ENCODE results near the gene CAPN1.

Gene CAPN1

DNA sequence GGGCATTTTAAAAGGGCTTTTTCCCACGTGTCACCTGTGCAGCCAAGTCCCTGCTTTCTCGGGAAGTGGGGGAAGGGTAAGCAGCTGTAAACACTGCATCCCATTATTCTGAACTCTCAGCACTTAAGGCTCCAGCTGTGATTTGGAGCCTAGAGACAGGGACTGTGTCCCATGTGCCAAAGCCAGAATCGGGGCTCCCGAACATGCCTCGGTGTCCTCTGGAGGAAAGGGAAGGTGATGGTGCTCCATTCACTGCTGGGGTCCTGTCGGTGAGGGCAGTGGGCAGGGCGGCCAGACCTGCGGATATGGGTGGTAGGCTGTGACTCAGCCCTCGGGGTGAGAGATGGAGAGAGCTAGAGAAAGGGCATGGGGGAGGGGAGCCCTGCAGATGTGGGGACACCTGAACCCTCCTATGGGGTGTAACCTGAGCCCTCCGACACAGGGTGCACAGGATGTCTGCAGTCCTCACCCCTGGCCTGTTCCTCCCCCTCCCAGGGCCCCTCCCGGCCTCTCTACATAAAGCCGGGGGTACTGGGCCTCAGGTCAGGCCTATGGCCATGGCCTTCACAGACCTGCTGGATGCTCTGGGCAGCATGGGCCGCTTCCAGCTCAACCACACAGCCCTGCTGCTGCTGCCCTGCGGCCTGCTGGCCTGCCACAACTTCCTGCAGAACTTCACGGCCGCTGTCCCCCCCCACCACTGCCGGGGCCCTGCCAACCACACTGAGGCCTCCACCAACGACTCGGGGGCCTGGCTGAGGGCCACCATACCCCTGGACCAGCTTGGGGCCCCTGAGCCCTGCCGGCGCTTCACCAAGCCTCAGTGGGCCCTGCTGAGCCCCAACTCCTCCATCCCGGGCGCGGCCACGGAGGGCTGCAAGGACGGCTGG lies 31.8 kb downstream of the CAPN1 start:
- DNase-seq, result no peak
- TF ChIP-seq GATA1 (IDR thresholded peaks at IDR 0.05; ENCODE audit: low read depth, low read length), result no peak
- no peak for TF ChIP-seq POLR2A (IDR thresholded peaks at IDR 0.05; ENCODE audit: low read length)

DNA sequence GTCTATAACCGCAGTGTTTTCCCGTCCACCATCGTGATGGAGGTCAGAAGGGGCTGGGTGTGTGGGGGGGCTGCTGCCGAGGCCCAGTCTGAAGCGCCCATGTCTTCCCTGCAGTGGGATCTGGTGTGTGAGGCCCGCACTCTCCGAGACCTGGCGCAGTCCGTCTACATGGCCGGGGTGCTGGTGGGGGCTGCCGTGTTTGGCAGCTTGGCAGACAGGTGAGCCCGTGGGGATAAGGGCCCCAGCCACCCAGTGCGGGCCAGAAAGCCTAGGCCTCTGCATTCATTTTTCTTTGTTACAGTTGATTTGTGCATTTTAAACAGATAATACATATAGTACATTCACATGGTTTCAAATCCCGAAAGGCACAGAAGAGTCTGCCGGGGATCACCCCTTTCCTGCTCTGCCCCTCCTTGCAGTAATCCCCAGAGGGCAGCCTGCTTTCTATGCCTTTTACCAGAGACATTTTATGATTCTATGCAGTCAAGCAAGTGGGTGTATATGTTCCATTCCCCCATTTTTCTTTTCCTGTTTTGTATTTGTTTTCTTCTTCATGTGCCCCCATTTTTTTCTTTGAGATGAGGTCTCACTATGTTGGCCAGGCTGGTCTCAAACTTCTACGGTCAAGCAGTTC lies 32.6 kb downstream of the CAPN1 start:
- DNase-seq, result no peak
- TF ChIP-seq POLR2A (IDR thresholded peaks at IDR 0.05; ENCODE audit: low read length), result no peak
- TF ChIP-seq GATA1 (IDR thresholded peaks at IDR 0.05; ENCODE audit: low read depth, low read length), result no peak

DNA sequence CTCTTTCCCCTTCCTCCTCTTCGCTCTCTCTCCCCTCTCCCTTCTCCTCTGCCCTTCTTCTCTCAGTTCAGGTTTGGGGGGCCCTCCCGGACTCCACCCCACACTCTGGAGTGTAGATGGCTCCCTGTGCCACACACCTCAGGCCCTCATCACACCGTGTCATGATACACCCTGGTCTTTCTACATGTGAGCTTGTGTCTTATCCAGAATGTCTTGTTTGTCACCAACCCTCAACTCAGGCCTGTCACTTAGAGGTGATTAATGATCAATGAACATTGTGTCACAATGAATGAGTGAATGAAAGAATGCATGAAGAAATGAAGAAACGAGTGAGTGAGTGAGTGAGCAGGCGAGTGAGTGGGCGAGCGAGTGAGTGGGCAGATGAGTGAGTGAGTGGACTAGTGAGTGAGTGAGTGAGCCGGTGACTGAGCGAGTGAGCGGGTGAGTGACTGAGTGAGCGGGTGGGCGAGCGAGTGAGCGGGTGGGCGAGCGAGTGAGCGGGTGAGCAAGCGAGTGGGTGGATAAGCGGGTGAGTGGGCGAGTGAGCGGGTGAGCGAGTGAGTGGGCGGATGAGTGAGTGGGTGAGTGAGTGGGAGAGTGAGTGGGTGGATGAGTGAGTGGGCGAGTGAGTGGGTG lies 33.8 kb downstream of the CAPN1 start:
- peak; percentile 29 to 60 for DNase-seq
- no peak for TF ChIP-seq GATA1 (IDR thresholded peaks at IDR 0.05; ENCODE audit: low read depth, low read length)
- TF ChIP-seq POLR2A (IDR thresholded peaks at IDR 0.05; ENCODE audit: low read length), result no peak

DNA sequence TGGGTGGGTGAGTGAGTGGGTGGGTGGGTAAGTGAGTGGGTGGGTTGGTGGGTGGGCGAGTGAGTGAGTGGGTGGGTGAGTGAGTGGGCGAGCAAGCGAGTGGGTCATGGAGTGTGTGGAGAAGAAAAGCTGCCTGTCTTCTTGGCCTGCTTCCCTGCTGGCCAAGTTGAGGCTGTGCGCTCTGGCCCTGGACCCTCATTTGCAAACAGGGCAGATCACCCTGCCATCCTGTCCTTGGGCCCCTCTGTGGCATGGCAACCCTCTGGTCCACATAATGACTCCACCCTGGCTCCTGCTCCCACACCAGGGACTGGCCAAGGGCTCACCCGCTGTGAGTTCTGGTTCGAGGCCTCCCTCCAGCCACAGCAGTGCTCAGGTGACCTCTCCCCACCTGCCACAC lies 35.1 kb downstream of the CAPN1 start:
- TF ChIP-seq GATA1 (IDR thresholded peaks at IDR 0.05; ENCODE audit: low read depth, low read length), result no peak
- TF ChIP-seq POLR2A (IDR thresholded peaks at IDR 0.05; ENCODE audit: low read length), result no peak
- peak in 1 of 2 experiments; percentile 31 for DNase-seq

DNA sequence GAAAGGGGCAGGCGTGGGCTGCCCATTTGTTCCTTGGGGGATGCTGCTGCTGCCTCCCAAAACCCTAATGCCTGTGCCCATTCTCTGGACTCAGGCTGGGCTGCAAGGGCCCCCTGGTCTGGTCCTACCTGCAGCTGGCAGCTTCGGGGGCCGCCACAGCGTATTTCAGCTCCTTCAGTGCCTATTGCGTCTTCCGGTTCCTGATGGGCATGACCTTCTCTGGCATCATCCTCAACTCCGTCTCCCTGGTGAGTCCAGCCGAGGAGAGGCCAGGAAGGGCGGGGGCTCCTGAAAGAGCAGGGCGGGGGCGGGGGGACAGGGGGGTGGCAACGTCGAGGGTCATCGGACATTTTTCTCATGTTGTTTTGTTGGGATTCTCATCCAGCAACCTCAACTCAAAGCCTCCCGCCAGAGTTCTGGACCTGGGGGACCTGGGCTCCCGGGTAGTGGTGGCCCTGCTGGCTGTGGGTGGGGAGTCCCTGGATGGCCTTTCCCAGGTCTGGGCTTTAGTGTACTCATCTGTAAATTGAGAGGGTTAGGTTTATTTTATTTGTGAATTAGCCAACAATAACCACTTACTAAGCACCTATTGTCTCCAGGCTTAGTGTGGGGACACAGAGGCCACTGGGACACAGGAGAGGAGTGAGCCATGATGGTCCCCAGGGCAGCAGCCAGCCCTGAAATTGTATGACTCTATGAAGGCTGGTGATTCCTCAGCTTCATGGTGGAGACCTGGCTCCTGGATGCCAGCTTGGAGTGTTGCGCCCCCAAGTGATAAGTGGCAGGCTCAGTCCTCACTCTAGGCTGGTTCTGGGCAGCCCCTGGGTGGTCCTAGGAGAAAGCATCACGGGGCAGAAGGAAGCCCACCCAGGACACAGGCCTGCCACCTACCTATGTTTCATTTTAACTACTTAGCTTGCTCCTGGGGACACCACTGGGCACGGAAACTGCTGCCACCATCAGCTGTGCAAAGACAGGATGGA lies 36.0 kb downstream of the CAPN1 start:
- TF ChIP-seq GATA1 (IDR thresholded peaks at IDR 0.05; ENCODE audit: low read depth, low read length) (no peak), POLR2A (IDR thresholded peaks at IDR 0.05; ENCODE audit: low read length) (no peak)
- DNase-seq, result no peak

DNA sequence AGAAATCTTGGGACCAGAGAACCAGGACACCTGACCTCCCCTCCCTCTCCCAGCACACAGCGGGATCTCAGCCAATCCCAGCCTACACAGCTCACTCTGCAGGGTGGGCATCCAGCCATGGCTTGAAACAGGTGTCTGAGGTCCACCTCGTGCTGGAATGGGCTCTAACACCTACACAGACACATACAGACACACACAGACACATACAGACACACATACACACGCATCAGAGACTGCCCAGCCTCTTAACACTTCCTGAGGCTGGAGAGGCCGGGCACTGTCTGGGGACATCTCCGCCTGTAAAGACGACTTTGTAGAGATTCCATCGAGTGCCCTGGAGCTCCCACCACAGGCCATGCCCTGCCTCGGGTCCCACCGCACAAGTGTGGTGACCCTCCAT lies 36.7 kb downstream of the CAPN1 start:
- DNase-seq, result no peak
- no peak for TF ChIP-seq POLR2A (IDR thresholded peaks at IDR 0.05; ENCODE audit: low read length)
- TF ChIP-seq GATA1 (IDR thresholded peaks at IDR 0.05; ENCODE audit: low read depth, low read length), result no peak

DNA sequence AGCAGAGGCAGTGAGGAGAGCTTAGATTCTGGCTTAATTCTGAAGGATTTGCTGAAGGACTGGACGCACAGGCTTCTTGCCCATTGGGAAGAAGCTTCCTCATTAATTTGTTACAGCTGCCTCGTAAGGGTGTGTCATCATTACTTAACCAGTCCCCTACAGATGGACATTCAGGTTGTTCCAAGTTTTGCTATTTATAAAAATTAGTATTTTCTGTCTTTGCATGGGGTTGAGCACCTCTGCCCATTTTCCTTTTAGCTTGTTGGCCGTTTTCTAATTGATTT lies 38.1 kb downstream of the CAPN1 start:
- DNase-seq, result no peak
- TF ChIP-seq POLR2A (IDR thresholded peaks at IDR 0.05; ENCODE audit: low read length) (no peak), GATA1 (IDR thresholded peaks at IDR 0.05; ENCODE audit: low read depth, low read length) (no peak)

DNA sequence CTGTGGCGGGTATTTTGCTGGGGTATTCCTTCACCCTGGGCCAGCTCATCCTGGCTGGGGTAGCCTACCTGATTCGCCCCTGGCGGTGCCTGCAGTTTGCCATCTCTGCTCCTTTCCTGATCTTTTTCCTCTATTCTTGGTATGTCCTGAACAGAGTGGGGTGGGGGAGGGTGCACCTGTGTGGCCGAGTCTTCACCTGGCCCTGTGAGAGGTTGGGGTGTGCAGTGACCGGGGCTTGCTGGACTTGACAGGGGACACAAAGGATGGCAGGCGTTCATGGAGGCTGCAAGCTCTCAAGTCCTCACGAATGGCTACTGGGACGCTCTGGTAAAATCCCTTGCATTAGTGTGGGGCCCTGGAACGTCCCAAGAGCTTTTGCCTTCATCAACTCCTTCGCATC lies 39.3 kb downstream of the CAPN1 start:
- TF ChIP-seq POLR2A (IDR thresholded peaks at IDR 0.05; ENCODE audit: low read length), result no peak
- TF ChIP-seq GATA1 (IDR thresholded peaks at IDR 0.05; ENCODE audit: low read depth, low read length), result no peak
- DNase-seq, result no peak

DNA sequence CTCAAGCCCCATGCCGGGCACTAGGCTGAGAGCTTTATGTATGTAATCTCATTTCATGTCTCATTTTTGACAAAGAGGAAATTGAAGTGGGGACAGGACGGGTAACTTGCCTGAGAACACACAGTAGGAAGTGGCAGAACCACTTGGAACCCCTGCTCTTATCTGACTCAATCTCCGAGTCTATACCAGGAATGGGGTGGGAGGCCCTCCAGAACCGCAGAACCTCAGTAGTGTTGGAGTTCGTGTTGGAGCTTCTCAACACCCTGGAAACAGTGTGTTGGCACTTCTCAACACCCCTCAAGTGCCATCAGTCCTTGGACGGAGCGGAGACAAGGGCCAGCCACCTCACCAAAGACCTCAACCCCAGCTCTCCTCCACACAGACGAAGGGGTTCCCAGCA lies 41.3 kb downstream of the CAPN1 start:
- no peak for DNase-seq
- TF ChIP-seq GATA1 (IDR thresholded peaks at IDR 0.05; ENCODE audit: low read depth, low read length), result no peak
- TF ChIP-seq POLR2A (IDR thresholded peaks at IDR 0.05; ENCODE audit: low read length), result no peak

DNA sequence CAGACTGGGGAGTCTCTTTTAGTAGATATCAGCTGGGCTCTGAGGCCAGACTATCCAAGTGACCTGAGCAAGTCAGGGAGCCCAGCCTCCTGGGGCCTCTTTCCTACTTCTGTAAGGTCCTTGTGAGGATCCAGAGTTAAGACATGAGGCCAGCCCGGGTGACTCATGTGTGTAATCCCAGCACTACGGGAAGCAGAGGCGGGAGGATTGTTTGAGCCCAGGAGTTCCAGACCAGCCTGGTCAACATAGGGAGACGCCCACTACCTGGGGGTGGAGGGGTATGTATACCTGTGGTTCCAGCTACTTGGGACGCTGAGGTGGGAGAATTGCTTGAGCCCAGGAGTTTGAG lies 43.2 kb downstream of the CAPN1 start:
- no peak for TF ChIP-seq POLR2A (IDR thresholded peaks at IDR 0.05; ENCODE audit: low read length)
- TF ChIP-seq GATA1 (IDR thresholded peaks at IDR 0.05; ENCODE audit: low read depth, low read length), result no peak
- DNase-seq, result no peak

DNA sequence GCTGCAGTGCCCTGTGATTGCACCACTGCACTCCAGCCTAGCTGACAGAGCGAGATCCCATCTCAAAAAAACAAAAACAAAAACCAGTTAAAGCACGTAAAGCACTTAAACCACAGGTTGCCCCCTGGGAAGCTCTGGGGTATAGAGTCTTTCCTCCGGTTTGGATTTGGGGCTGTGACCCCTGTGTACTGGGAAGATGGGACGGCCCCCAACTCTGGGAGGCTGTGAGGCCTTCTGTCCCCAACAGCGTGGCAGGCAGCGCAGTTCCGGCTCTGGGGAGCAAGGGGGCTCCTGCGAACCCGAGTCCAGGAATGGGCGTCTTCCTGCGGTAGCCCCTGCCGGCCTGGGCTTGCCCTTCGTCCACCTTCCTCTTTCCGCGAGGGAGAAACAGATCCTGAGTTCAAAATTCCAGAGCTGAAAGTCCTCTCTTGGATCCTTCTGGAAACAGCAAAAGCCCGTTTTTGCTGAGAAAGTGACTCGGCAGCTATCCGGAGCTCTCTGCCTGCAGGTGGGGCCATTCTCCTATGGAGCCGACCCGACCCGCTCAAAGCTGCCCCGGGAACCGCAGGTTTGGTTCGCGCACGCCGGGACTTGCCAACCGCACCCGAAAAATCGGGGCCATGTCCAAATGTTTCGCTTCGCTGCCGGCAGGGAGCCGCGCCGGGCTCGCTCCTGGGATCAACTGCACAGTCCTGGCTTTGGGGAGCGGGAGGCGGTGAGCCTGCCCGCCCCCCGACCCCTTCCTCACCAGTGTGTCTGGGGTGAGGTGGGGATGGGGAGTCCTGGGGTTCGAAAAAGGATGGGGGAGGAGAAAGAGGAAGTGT lies 43.8 kb downstream of the CAPN1 start:
- peak; percentile 60 to 68 for DNase-seq
- no peak for TF ChIP-seq POLR2A (IDR thresholded peaks at IDR 0.05; ENCODE audit: low read length)
- no peak for TF ChIP-seq GATA1 (IDR thresholded peaks at IDR 0.05; ENCODE audit: low read depth, low read length)

DNA sequence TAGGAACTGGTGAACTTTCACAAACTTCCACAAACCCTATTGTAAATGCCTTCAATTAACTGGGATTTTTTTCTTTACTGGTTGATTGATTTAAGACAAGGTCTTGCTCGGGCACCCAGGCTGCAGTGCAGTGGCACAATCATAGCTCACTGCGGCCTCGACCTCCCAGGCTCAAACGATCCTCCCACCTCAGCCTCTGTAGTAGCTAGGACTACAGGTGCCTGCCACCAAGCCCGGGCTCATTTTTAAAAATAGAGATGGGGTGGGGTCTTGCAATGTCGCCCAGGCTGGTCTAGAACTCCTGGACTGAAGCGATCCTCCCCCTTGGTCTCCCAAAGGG lies 44.3 kb downstream of the CAPN1 start:
- no peak for TF ChIP-seq POLR2A (IDR thresholded peaks at IDR 0.05; ENCODE audit: low read length)
- no peak for TF ChIP-seq GATA1 (IDR thresholded peaks at IDR 0.05; ENCODE audit: low read depth, low read length)
- DNase-seq, result no peak

DNA sequence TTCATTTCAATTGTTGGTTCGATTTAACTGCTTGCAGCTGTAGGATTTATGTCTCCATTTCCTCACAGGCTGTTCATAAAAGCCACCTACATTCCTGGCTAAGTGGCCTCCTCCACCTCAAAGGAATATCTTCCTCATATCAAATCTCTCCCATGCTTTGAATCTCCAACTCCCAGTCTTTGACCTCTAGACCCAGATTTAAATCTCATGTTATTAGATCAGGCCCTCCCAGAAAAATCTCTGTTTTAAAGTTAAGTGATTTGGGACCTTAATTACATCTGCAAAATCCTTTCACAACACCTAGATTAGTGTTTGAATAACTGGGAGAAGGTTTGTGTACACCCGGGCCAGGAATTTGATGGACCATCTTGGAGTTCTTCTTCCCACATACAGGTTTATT lies 46.2 kb downstream of the CAPN1 start:
- DNase-seq, result no peak
- TF ChIP-seq GATA1 (IDR thresholded peaks at IDR 0.05; ENCODE audit: low read depth, low read length) (no peak), POLR2A (IDR thresholded peaks at IDR 0.05; ENCODE audit: low read length) (no peak)

Data from erythroblast (primary cell).